Right lobe of liver (tissue), 4 donors: ENCODE data around the gene ITPK1.

Experiments used
- POLR2A ChIP-seq: fragments of 450-650 bp; IDR thresholded peaks from one replicate; pipeline ENCODE4 v1.6.1; 2017; ENCODE audit warnings: antibody characterized with exemption, mild to moderate bottlenecking
- TF ChIP-seq, protein P1 (sequence below), 4 donors: fragments of 200-600 bp in 3 of 4; fragments of 450-650 bp in 1 of 4; IDR thresholded peaks; one replicate each; pipeline versions ENCODE4 v1.5.1 to v1.8.0; 2016 to 2022; ENCODE audit warnings: antibody characterized with exemption in 4 of 4, mild to moderate bottlenecking in 2 of 4
- donor health status: DM: no; HTN: no; CAD: no.
- donor health status: DM: no; HTN: no; CAD: no.
- donor health status: DM: no; HTN: yes; CAD: no.

DNA sequence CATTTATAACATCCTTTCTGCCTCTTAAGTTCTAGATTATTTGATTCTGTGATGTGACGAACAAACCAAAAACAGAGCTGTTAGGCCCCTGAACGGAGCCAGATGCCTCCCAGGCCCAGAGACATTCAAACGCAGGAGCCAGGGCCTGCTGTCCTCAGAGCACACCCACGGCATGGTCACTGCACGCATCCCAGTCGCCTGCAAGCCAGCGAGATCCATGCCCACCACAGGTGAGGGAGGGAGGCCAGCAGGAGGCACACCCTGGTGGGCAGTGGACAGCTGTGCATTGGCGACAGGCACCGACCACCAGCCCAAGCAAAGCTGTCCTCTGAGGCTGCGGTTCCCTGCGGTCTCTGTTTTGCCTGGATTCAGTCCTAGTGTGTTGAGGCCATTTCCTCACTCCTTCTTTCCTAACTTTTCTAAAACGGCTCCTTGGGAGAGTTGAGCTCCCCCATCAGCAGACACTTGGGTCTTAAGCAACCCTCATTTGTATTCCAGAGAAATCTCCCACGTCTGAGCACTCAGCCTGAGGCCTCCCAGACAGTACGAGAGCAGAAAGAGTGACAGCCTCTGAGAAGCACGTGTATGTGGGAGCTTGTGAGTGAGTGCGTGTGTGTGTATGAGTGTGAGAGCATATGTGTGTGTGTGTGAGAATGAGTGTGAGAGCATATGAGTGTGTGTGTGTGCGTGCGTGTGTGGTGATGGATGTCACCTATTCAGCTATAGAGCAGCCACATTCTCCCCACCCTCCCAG lies 111.6 kb downstream of the ITPK1 start:
- TF ChIP-seq, protein P1, sequence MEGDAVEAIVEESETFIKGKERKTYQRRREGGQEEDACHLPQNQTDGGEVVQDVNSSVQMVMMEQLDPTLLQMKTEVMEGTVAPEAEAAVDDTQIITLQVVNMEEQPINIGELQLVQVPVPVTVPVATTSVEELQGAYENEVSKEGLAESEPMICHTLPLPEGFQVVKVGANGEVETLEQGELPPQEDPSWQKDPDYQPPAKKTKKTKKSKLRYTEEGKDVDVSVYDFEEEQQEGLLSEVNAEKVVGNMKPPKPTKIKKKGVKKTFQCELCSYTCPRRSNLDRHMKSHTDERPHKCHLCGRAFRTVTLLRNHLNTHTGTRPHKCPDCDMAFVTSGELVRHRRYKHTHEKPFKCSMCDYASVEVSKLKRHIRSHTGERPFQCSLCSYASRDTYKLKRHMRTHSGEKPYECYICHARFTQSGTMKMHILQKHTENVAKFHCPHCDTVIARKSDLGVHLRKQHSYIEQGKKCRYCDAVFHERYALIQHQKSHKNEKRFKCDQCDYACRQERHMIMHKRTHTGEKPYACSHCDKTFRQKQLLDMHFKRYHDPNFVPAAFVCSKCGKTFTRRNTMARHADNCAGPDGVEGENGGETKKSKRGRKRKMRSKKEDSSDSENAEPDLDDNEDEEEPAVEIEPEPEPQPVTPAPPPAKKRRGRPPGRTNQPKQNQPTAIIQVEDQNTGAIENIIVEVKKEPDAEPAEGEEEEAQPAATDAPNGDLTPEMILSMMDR (IDR thresholded peaks at IDR 0.05): no peak
- TF ChIP-seq POLR2A: no peak
